ENCODE results near the gene LMAN2. TPM values are rescaled to one million over a fixed set of nuclear protein-coding genes. Genes with fewer than 3 reads are reported as not detected.

LMAN2 gene
- total RNA-seq (ENCODE audit: unreplicated experiment): 137 TPM
- long read RNA-seq, transcript LMAN2-201 (8 exons, 1,800 nt): major isoform, 203 of 216 reads
- long read RNA-seq, partial matches to known transcripts: 2 of 216 reads
- long read RNA-seq, other reads (novel, unspliced or antisense): 8 of 216 reads

GRCh38 chr5:177351392-177352329 lies at the start of gene LMAN2:
Gene LMAN2 (minus strand): TSS chr5:177351668. CDS start chr5:177351647, 21 bp downstream.
- peak within 1 kb of the TSS; percentile 99 for H3K4me3 Mint-ChIP-seq (ENCODE audit: unreplicated experiment)
- H3K9me3 Mint-ChIP-seq (ENCODE audit: unreplicated experiment): no peaks in the 10 kb centered on the region
- H3K36me3 Mint-ChIP-seq (ENCODE audit: low read depth, unreplicated experiment): peaks cover 12% of the 10 kb centered on the region
- peak within 1 kb of the TSS; percentile 99 for H3K27ac Mint-ChIP-seq (ENCODE audit: unreplicated experiment)
- peaks cover 13% of the 10 kb centered on the region for H3K27me3 Mint-ChIP-seq (ENCODE audit: unreplicated experiment)
- H3K4me1 Mint-ChIP-seq (ENCODE audit: unreplicated experiment): peaks cover 28% of the 10 kb centered on the region
- peak; percentile 86 for DNase-seq (ENCODE audit: low spot score)
- no peak for TF ChIP-seq CTCF (IDR thresholded peaks at IDR 0.05; ENCODE audit: unreplicated experiment)

- Mint-ChIP-seq H3K4me1 (ENCODE audit: unreplicated experiment) (peaks cover 15% of the 10 kb centered on the region), H3K36me3 (ENCODE audit: low read depth, unreplicated experiment) (peaks cover 3% of the 10 kb centered on the region), H3K9me3 (ENCODE audit: unreplicated experiment) (no peaks in the 10 kb centered on the region), H3K4me3 (ENCODE audit: unreplicated experiment) (no peak within 1 kb of the TSS), H3K27me3 (ENCODE audit: unreplicated experiment) (peaks cover 13% of the 10 kb centered on the region), H3K27ac (ENCODE audit: unreplicated experiment) (no peak within 1 kb of the TSS)
- no peak for DNase-seq (ENCODE audit: low spot score)
- no peak for TF ChIP-seq CTCF (IDR thresholded peaks at IDR 0.05; ENCODE audit: unreplicated experiment)
Measured at GRCh38 chr5:177399997-177400868, 48.8 kb upstream of the LMAN2 start, which contains the start of gene PFN3. Gene PFN3 (minus strand): TSS chr5:177400661. CDS start chr5:177400576, 85 bp downstream.

- Mint-ChIP-seq H3K27me3 (ENCODE audit: unreplicated experiment) (peaks cover 10% of the 10 kb centered on the region), H3K4me1 (ENCODE audit: unreplicated experiment) (peaks cover 16% of the 10 kb centered on the region), H3K36me3 (ENCODE audit: low read depth, unreplicated experiment) (peaks cover 3% of the 10 kb centered on the region), H3K9me3 (ENCODE audit: unreplicated experiment) (no peaks in the 10 kb centered on the region), H3K4me3 (ENCODE audit: unreplicated experiment) (no peak overlapping the region), H3K27ac (ENCODE audit: unreplicated experiment) (no peak overlapping the region)
- DNase-seq (ENCODE audit: low spot score): no peak
- TF ChIP-seq CTCF (IDR thresholded peaks at IDR 0.05; ENCODE audit: unreplicated experiment): no peak
Measured at GRCh38 chr5:177397875-177398390, 46.5 kb upstream of the LMAN2 start.

- Mint-ChIP-seq H3K36me3 (ENCODE audit: low read depth, unreplicated experiment) (no peaks in the 10 kb centered on the region), H3K4me1 (ENCODE audit: unreplicated experiment) (peaks cover 12% of the 10 kb centered on the region), H3K9me3 (ENCODE audit: unreplicated experiment) (no peaks in the 10 kb centered on the region), H3K27me3 (ENCODE audit: unreplicated experiment) (peaks cover 4% of the 10 kb centered on the region), H3K27ac (ENCODE audit: unreplicated experiment) (no peak overlapping the region), H3K4me3 (ENCODE audit: unreplicated experiment) (no peak overlapping the region)
- TF ChIP-seq CTCF (IDR thresholded peaks at IDR 0.05; ENCODE audit: unreplicated experiment): no peak
- no peak for DNase-seq (ENCODE audit: low spot score)
Measured at GRCh38 chr5:177396807-177397206, 45.3 kb upstream of the LMAN2 start.
